ENCODE results near the gene CAPN13. TPM values are rescaled to one million over a fixed set of nuclear protein-coding genes. Genes with fewer than 3 reads are reported as not detected.

CAPN13 gene
- total RNA-seq, 4 donors from 2014 or later, result 0.12 TPM; not detected in 3

- no peaks in the 10 kb centered on the region for H3K36me3 ChIP-seq
- WGBS, 2 donors (ENCODE audit: low coverage in 1 of 2), result 80 to 90% methylated on average over 1 to 2 of the region's 12 CpGs
- no peaks in the 10 kb centered on the region for H3K9me3 ChIP-seq
- TF ChIP-seq POLR2A (IDR thresholded peaks at IDR 0.05), result no peak
- no peak for TF ChIP-seq CTCF (IDR thresholded peaks at IDR 0.05)
- no peak overlapping the region for H3K27ac ChIP-seq
- peaks cover 27% of the 10 kb centered on the region for H3K27me3 ChIP-seq
- no peak overlapping the region for H3K4me3 ChIP-seq
- no peak for ATAC-seq
- no peaks in the 10 kb centered on the region for H3K4me1 ChIP-seq
Observed at GRCh38 chr2:30764021-30764800, 43.0 kb downstream of the CAPN13 start.

- Histone ChIP-seq H3K36me3 (no peaks in the 10 kb centered on the region), H3K9me3 (no peaks in the 10 kb centered on the region), H3K27ac (no peak overlapping the region), H3K27me3 (peaks cover 21% of the 10 kb centered on the region), H3K4me1 (no peaks in the 10 kb centered on the region), H3K4me3 (no peak overlapping the region)
- ATAC-seq, result no peak
- no peak for TF ChIP-seq POLR2AphosphoS5 (IDR thresholded peaks at IDR 0.05)
- TF ChIP-seq POLR2A (IDR thresholded peaks at IDR 0.05), result no peak
- no peak for TF ChIP-seq EP300 (IDR thresholded peaks at IDR 0.05)
- no peak for TF ChIP-seq CTCF (IDR thresholded peaks at IDR 0.05)
- WGBS, 2 donors (ENCODE audit: low coverage in 1 of 2), result 76% methylated on average over 2 of the region's 3 CpGs; no CpG with 5 or more reads in 1 of the 2 donors
Observed at GRCh38 chr2:30763151-30763660, 44.0 kb downstream of the CAPN13 start.

GRCh38 chr2:30761226-30761625 is 46.0 kb downstream of the CAPN13 start:
- no peak for TF ChIP-seq POLR2A (IDR thresholded peaks at IDR 0.05)
- TF ChIP-seq POLR2AphosphoS5 (IDR thresholded peaks at IDR 0.05), result no peak
- TF ChIP-seq EP300 (IDR thresholded peaks at IDR 0.05), result no peak
- no peak for TF ChIP-seq CTCF (IDR thresholded peaks at IDR 0.05)
- H3K4me3 ChIP-seq, result no peak overlapping the region
- H3K36me3 ChIP-seq, result no peaks in the 10 kb centered on the region
- 87 to 100% methylated on average over 1 to 5 of the region's 8 CpGs for WGBS, 2 donors (ENCODE audit: low coverage in 1 of 2)
- H3K27me3 ChIP-seq, result peaks cover 30% of the 10 kb centered on the region
- H3K27ac ChIP-seq, result no peak overlapping the region
- no peaks in the 10 kb centered on the region for H3K9me3 ChIP-seq
- ATAC-seq, result no peak
- no peaks in the 10 kb centered on the region for H3K4me1 ChIP-seq

- Histone ChIP-seq H3K27me3 (peaks cover 37% of the 10 kb centered on the region), H3K27ac (no peak overlapping the region), H3K4me1 (no peaks in the 10 kb centered on the region), H3K4me3 (no peak overlapping the region), H3K9me3 (no peaks in the 10 kb centered on the region), H3K36me3 (no peaks in the 10 kb centered on the region)
- TF ChIP-seq EP300 (IDR thresholded peaks at IDR 0.05), result no peak
- no peak for TF ChIP-seq CTCF (IDR thresholded peaks at IDR 0.05)
- no peak for TF ChIP-seq POLR2A (IDR thresholded peaks at IDR 0.05)
- TF ChIP-seq POLR2AphosphoS5 (IDR thresholded peaks at IDR 0.05), result no peak
- no peak for ATAC-seq
- 81 to 87% methylated on average over 9 to 11 of the region's 14 CpGs for WGBS, 2 donors (ENCODE audit: low coverage in 1 of 2)
Observed at GRCh38 chr2:30759481-30759880, 47.8 kb downstream of the CAPN13 start.

- H3K27me3 ChIP-seq, result peaks cover 45% of the 10 kb centered on the region
- no peak overlapping the region for H3K27ac ChIP-seq
- H3K4me1 ChIP-seq, result no peaks in the 10 kb centered on the region
- 0 to 40% methylated on average over 1 to 6 of the region's 6 CpGs for WGBS, 2 donors (ENCODE audit: low coverage in 1 of 2)
- H3K4me3 ChIP-seq, result no peak overlapping the region
- H3K36me3 ChIP-seq, result no peaks in the 10 kb centered on the region
- ATAC-seq, result no peak
- no peak for TF ChIP-seq CTCF (IDR thresholded peaks at IDR 0.05)
- H3K9me3 ChIP-seq, result no peaks in the 10 kb centered on the region
Observed at GRCh38 chr2:30758191-30758651, 49.0 kb downstream of the CAPN13 start.
